ENCODE measurements around the gene WFIKKN2.

The WFIKKN2 gene

GRCh38 chr17:50881182-50881581, 45.8 kb downstream of the WFIKKN2 start:
- H3K4me3 ChIP-seq (ENCODE audit: low read depth, low read length): no peak overlapping the region
- DNase-seq (ENCODE audit: low read depth): no peak
- TF ChIP-seq CTCF (IDR thresholded peaks at IDR 0.05; ENCODE audit: low read depth, low read length, missing control alignments): no peak

- H3K4me3 ChIP-seq (ENCODE audit: low read depth, low read length): no peak overlapping the region
- DNase-seq (ENCODE audit: low read depth): no peak
- no peak for TF ChIP-seq CTCF (IDR thresholded peaks at IDR 0.05; ENCODE audit: low read depth, low read length, missing control alignments)
Measured at GRCh38 chr17:50882851-50883250, 47.5 kb downstream of the WFIKKN2 start.

DNA sequence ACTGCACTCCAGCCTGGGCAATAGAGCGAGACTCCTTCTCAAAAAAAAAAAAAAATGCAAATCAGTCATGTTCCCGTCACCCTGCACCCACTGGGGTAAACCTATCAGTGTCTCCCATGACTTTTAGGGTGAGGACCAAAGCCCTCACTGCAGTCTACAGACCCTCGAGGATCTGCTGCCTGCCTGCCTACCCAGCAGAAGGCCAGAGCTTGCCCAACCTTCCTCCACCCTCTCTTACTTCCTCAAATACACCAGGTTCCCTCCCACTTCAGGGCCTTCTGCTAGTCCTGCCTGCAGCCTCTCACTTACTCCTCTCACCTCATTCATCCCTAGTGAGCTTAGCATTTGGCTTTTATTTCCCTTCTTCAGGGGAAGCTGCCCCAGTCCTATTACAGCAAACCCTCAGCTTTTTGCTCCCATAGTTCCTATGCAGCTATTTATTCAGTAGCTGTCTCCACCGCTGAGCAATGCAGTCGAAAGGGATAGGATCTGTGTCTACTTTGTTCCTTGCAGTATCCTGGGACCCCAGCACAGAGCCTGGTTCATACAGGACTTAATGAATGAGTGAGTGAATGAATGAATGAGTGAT, 48.6 kb downstream of the WFIKKN2 start:
- DNase-seq (ENCODE audit: low read depth): no peak
- no peak overlapping the region for H3K4me3 ChIP-seq (ENCODE audit: low read depth, low read length)
- no peak for TF ChIP-seq CTCF (IDR thresholded peaks at IDR 0.05; ENCODE audit: low read depth, low read length, missing control alignments)

DNA sequence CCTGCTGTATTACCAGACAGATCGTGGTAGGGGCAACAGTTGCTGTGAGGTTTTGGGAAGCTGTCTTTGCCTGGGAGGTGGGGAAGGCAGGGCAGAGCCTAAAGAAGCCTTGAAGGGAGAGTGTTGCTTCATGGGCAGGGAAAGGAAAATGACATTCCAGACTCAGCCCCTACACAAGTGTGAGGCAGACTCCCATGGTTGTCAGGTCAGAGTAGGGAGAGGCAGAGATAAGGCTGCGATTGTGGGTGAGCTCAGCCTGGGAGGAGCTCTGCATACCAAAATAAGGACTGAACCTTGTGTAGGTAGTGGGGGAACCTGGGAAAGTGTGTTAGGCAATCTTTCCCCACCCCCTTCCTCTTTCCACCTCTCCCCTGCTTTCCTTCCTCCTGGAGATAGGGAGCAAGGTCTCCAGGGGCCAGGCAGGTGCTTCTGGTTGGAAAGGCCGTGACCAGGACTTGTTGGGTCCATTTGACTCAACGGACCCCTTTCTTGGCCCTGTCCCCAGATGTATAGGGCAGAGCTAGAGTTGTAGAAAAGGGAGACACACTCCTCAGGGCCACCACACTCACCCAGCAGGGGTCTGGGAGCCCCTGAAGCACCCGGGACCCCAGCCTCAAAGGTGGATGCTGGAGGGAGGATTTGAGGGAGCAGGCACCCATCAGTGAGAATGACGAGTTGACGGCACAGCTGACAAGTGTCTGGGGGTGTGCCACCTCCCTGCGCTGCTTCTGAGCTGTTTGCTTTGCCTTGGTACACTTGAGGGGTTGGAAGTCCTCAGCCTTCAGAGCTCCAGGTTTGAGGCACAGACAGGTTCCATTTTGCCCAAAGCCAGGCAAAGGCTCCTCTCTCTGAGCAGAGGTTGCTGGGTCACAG, 49.3 kb downstream of the WFIKKN2 start:
- no peak for DNase-seq (ENCODE audit: low read depth)
- no peak overlapping the region for H3K4me3 ChIP-seq (ENCODE audit: low read depth, low read length)

GRCh38 chr17:50887705-50888245, 52.4 kb downstream of the WFIKKN2 start:
- H3K4me3 ChIP-seq (ENCODE audit: low read depth, low read length): no peak overlapping the region
- TF ChIP-seq CTCF (IDR thresholded peaks at IDR 0.05; ENCODE audit: low read depth, low read length, missing control alignments): no peak
- no peak for DNase-seq (ENCODE audit: low read depth)

More for the DNA sequence above, 49.3 kb downstream of the WFIKKN2 start:
- no peak for TF ChIP-seq CTCF (IDR thresholded peaks at IDR 0.05; ENCODE audit: low read depth, low read length, missing control alignments)

DNA sequence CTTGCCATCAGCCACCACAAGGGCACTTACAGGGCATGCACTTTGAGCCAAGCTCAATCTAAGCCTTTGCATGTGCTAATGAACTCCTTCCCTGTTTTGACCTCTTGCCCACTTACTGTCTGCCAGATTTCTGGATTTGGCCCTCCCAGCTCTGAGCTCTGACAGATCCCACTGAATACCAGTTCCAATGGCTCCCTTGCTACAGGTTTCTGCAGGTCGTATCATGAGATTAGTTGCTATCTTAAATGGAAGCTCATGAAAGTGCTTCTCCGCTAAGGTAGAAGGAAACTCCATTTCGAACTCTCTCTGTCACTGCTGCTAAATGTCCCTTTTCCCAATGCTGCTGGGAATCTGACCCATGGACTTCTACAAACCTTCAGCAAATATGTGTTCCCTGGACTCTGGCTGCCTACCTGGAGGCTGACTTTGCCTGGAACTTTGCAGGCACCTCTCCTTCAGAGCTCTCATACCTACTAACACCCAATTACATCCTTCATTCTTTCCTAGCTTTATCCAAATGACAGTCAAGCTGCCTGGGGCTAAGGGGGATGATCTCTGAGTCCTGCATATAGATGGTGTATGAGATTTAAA, 54.2 kb downstream of the WFIKKN2 start:
- H3K4me3 ChIP-seq (ENCODE audit: low read depth, low read length): no peak overlapping the region
- no peak for DNase-seq (ENCODE audit: low read depth)
- no peak for TF ChIP-seq CTCF (IDR thresholded peaks at IDR 0.05; ENCODE audit: low read depth, low read length, missing control alignments)

Data from GM12864 (cell line).